HEK293 (cell line): Measurements from ENCODE around the gene TNNT3.

Experiments
- CTCF ChIA-PET: fragments of 350-600 bp; formaldehyde crosslinking; extraction: SDS; loops from one replicate; lab custom pipeline; 2021; ENCODE audit warnings: antibody characterized with exemption; lab: Yijun Ruan, JAX
- POLR2A ChIA-PET: fragments of 300-600 bp; formaldehyde crosslinking; extraction: SDS; loops from one replicate; lab custom pipeline; 2020; ENCODE audit warnings: antibody characterized with exemption, inconsistent platforms; lab: Yijun Ruan, JAX
- H3K27ac ChIP-seq: fragments of 200-500 bp; sonication (Bioruptor generic); 2 replicates; pipeline ENCODE4 v1.5.1; 2014; ENCODE audit warnings: low read depth, low read length, control low read depth, inconsistent platforms; ENCODE audit errors: extremely low read depth
- H3K36me3 ChIP-seq, 2 experiments: fragments of 200-500 bp in 1 of 2; sonication (Bioruptor generic) in 1 of 2; 1 replicate in 1 of 2; 2 replicates in 1 of 2; pipeline ENCODE4 v1.5.1; 2014 to 2017; ENCODE audit warnings: inconsistent platforms in 2 of 2, low read length in 2 of 2; ENCODE audit not compliant: control insufficient read depth in 2 of 2, insufficient read depth in 1 of 2
- H3K4me1 ChIP-seq: fragments of 200-500 bp; sonication (Bioruptor generic); 2 replicates; pipeline ENCODE4 v1.5.1; 2014; ENCODE audit warnings: mild to moderate bottlenecking, low read length, inconsistent platforms; ENCODE audit not compliant: control insufficient read depth, insufficient read depth
- H3K4me3 ChIP-seq: 2 replicates; pipeline ENCODE4 v1.5.1; 2011; ENCODE audit warnings: low read depth, mild to moderate bottlenecking, control low read depth, low read length, moderate library complexity
- H3K9me3 ChIP-seq: fragments of 200-500 bp; sonication (Bioruptor generic); 2 replicates; pipeline ENCODE4 v1.5.1; 2014; ENCODE audit warnings: low read depth, low read length, inconsistent platforms; ENCODE audit not compliant: control insufficient read depth, insufficient read depth
- HIC1 ChIP-seq: fragments of 450-650 bp; formaldehyde crosslinking; IDR thresholded peaks from 2 replicates; pipeline ENCODE4 v1.5.1; 2016; ENCODE audit warnings: missing biosample characterization, missing genetic modification characterization
- KLF10 ChIP-seq: fragments of 450-650 bp; IDR thresholded peaks from 2 replicates; pipeline ENCODE4 v1.5.1; 2018; ENCODE audit warnings: missing biosample characterization, mild to moderate bottlenecking, missing genetic modification characterization
- MEIS1 ChIP-seq: sonication (generic); formaldehyde crosslinking; IDR thresholded peaks from 2 replicates; pipeline ENCODE4 v1.8.1; 2022; ENCODE audit warnings: missing genetic modification reagents, mild to moderate bottlenecking, borderline replicate concordance
- MZF1 ChIP-seq: fragments of 450-650 bp; formaldehyde crosslinking; IDR thresholded peaks from 2 replicates; pipeline ENCODE4 v1.5.1; 2017; ENCODE audit warnings: missing biosample characterization, missing genetic modification characterization, borderline replicate concordance
- PRDM4 ChIP-seq: fragments of 450-650 bp; formaldehyde crosslinking; IDR thresholded peaks from 2 replicates; pipeline ENCODE4 v1.5.1; 2017; ENCODE audit warnings: missing biosample characterization, missing genetic modification characterization
- REPIN1 ChIP-seq: fragments of 450-650 bp; formaldehyde crosslinking; IDR thresholded peaks from 2 replicates; pipeline ENCODE4 v1.5.1; 2017; ENCODE audit warnings: missing biosample characterization, missing genetic modification characterization, low read depth
- WT1 ChIP-seq: fragments of 450-650 bp; formaldehyde crosslinking; IDR thresholded peaks from 2 replicates; pipeline ENCODE4 v1.5.1; 2016; ENCODE audit warnings: missing biosample characterization, missing genetic modification characterization
- YY2 ChIP-seq: fragments of 450-650 bp; formaldehyde crosslinking; IDR thresholded peaks from 2 replicates; pipeline ENCODE4 v1.5.1; 2016; ENCODE audit warnings: missing biosample characterization, missing genetic modification characterization
- ZNF112 ChIP-seq: fragments of 450-650 bp; formaldehyde crosslinking; IDR thresholded peaks from 2 replicates; pipeline ENCODE4 v1.5.0; 2017; ENCODE audit warnings: missing biosample characterization, missing genetic modification characterization
- ZNF155 ChIP-seq: fragments of 450-650 bp; formaldehyde crosslinking; IDR thresholded peaks from 2 replicates; pipeline ENCODE4 v1.5.1; 2016; ENCODE audit warnings: missing biosample characterization, missing genetic modification characterization
- ZNF157 ChIP-seq: fragments of 450-650 bp; formaldehyde crosslinking; IDR thresholded peaks from 2 replicates; pipeline ENCODE4 v1.5.1; 2016; ENCODE audit warnings: missing biosample characterization, missing genetic modification characterization
- ZNF16 ChIP-seq: fragments of 450-650 bp; formaldehyde crosslinking; IDR thresholded peaks from 2 replicates; pipeline ENCODE4 v1.5.1; 2016; ENCODE audit warnings: low read depth, missing biosample characterization, missing genetic modification characterization
- ZNF169 ChIP-seq: fragments of 450-650 bp; formaldehyde crosslinking; IDR thresholded peaks from 2 replicates; pipeline ENCODE4 v1.5.1; 2016; ENCODE audit warnings: missing biosample characterization, missing genetic modification characterization
- ZNF18 ChIP-seq: fragments of 450-650 bp; formaldehyde crosslinking; IDR thresholded peaks from 2 replicates; pipeline ENCODE4 v1.5.1; 2016; ENCODE audit warnings: missing biosample characterization, missing genetic modification characterization
- ZNF280D ChIP-seq: fragments of 450-650 bp; formaldehyde crosslinking; IDR thresholded peaks from 2 replicates; pipeline ENCODE4 v1.5.1; 2016; ENCODE audit warnings: missing biosample characterization, missing genetic modification characterization
- ZNF391 ChIP-seq: fragments of 450-650 bp; formaldehyde crosslinking; IDR thresholded peaks from 2 replicates; pipeline ENCODE4 v1.5.1; 2016; ENCODE audit warnings: low read depth, missing biosample characterization, missing genetic modification characterization, borderline replicate concordance
- ZNF510 ChIP-seq: fragments of 450-650 bp; formaldehyde crosslinking; IDR thresholded peaks from 2 replicates; pipeline ENCODE4 v1.5.1; 2018; ENCODE audit warnings: mild to moderate bottlenecking, missing genetic modification characterization, missing biosample characterization; ENCODE audit not compliant: insufficient replicate concordance
- ZNF513 ChIP-seq: fragments of 450-650 bp; IDR thresholded peaks from 2 replicates; pipeline ENCODE4 v1.5.1; 2018; ENCODE audit warnings: missing biosample characterization, missing genetic modification characterization
- ZNF561 ChIP-seq: fragments of 450-650 bp; IDR thresholded peaks from 2 replicates; pipeline ENCODE4 v1.5.1; 2018; ENCODE audit warnings: missing biosample characterization, missing genetic modification characterization, borderline replicate concordance
- ZNF610 ChIP-seq: fragments of 450-650 bp; formaldehyde crosslinking; IDR thresholded peaks from 2 replicates; pipeline ENCODE4 v1.5.1; 2016; ENCODE audit warnings: missing biosample characterization, missing genetic modification characterization, borderline replicate concordance
- ZSCAN16 ChIP-seq: fragments of 450-650 bp; formaldehyde crosslinking; IDR thresholded peaks from 2 replicates; pipeline ENCODE4 v1.5.1; 2016; ENCODE audit warnings: missing biosample characterization, missing genetic modification characterization
- ZSCAN18 ChIP-seq: fragments of 450-650 bp; formaldehyde crosslinking; IDR thresholded peaks from 2 replicates; pipeline ENCODE4 v1.5.1; 2016; ENCODE audit warnings: missing biosample characterization, missing genetic modification characterization

The TNNT3 gene

GRCh38 chr11:1943977-1944376 is 24.5 kb downstream of the TNNT3 start:
- Histone ChIP-seq H3K27ac (no peak overlapping the region), H3K4me1 (no peaks in the 10 kb centered on the region), H3K4me3 (no peak overlapping the region), H3K9me3 (no peaks in the 10 kb centered on the region), H3K36me3 (no peaks in the 10 kb centered on the region)
- ChIA-PET CTCF (interaction anchor here (1.1 kb wide), 1 partner anchor 43 kb away, joined by 3 read pairs; no protein-coding TSS in a partner anchor), POLR2A (no interaction called here)
- TF ChIP-seq REPIN1 (tag by site-specific recombination) (no peak), ZNF391 (tag by site-specific recombination) (no peak), ZNF155 (tag by site-specific recombination) (no peak), HIC1 (0 out of 2 replicates have a peak, but pooled peaks have one; percentile 37)

GRCh38 chr11:1946812-1947484 is 27.4 kb downstream of the TNNT3 start, which contains the start of gene MRPL23:
Gene MRPL23, plus strand, starts transcription at chr11:1947332. Its CDS starts 31 bp downstream, at chr11:1947363.
- CTCF ChIA-PET: interaction anchor here (0.9 to 4.0 kb wide), 4 partner anchors 65 to 294 kb away, joined by 3 to 16 read pairs (median 5); no protein-coding TSS in a partner anchor
- no peaks in the 10 kb centered on the region for H3K4me1 ChIP-seq
- POLR2A ChIA-PET: no interaction called here
- TF ChIP-seq YY2: no peak
- no peak for TF ChIP-seq WT1 (tag by site-specific recombination)
- no peak for TF ChIP-seq ZNF112 (tag by site-specific recombination)
- no peak for TF ChIP-seq MEIS1 (CRISPR knock-in tag)
- TF ChIP-seq ZNF169: no peak
- no peak for TF ChIP-seq ZNF18
- TF ChIP-seq ZNF16 (tag by site-specific recombination): no peak
- TF ChIP-seq ZNF513 (tag by site-specific recombination): no peak
- no peak for TF ChIP-seq ZNF280D (tag by site-specific recombination)
- TF ChIP-seq KLF10 (tag by site-specific recombination): no peak
- no peak for TF ChIP-seq ZNF510 (tag by site-specific recombination)
- no peak for TF ChIP-seq ZSCAN16 (tag by site-specific recombination)
- TF ChIP-seq ZSCAN18 (tag by site-specific recombination): no peak
- no peak for TF ChIP-seq PRDM4 (tag by site-specific recombination)
- no peak for TF ChIP-seq ZNF157 (tag by site-specific recombination)
- TF ChIP-seq MZF1 (tag by site-specific recombination): no peak
- TF ChIP-seq ZNF561 (tag by site-specific recombination): no peak
- TF ChIP-seq ZNF610: no peak
- TF ChIP-seq, all 188 proteins: peak for 0
- no peak within 1 kb of the TSS for H3K27ac ChIP-seq
- H3K36me3 ChIP-seq: no peaks in the 10 kb centered on the region
- H3K4me3 ChIP-seq: no peak within 1 kb of the TSS
- H3K9me3 ChIP-seq: no peaks in the 10 kb centered on the region
